ENCODE measurements around the gene DMRTC1B.
"Not testable (repeated sequence)": the region's sequence is repeated elsewhere in the genome, so short reads cannot be mapped to it uniquely, and the experiment has no call there.

Gene DMRTC1B

GRCh38 chrX:72776653-72777466 is at the start of gene DMRTC1B:
Gene DMRTC1B (plus strand): TSS chrX:72776890. CDS start chrX:72845136, 68,246 bp downstream.
- DNase-seq (ENCODE audit: low read depth in 1 of 2, low spot score in 1 of 2) = not testable (repeated sequence)

GRCh38 chrX:72727846-72728245 is 48.8 kb upstream of the DMRTC1B start:
- DNase-seq (ENCODE audit: low read depth in 1 of 2, low spot score in 1 of 2) = no peak

GRCh38 chrX:72733636-72734035 is 43.1 kb upstream of the DMRTC1B start:
- not testable (repeated sequence) for DNase-seq (ENCODE audit: low read depth in 1 of 2, low spot score in 1 of 2)

- DNase-seq (ENCODE audit: low read depth in 1 of 2, low spot score in 1 of 2) = no peak
These were observed 41.1 kb upstream of the DMRTC1B start for GRCh38 chrX:72735561-72735960.

GRCh38 chrX:72745546-72745945 is 31.1 kb upstream of the DMRTC1B start:
- not testable (repeated sequence) for DNase-seq (ENCODE audit: low read depth in 1 of 2, low spot score in 1 of 2)

- DNase-seq (ENCODE audit: low read depth in 1 of 2, low spot score in 1 of 2) = not testable (repeated sequence)
These were observed 28.1 kb upstream of the DMRTC1B start for GRCh38 chrX:72748545-72748944.

GRCh38 chrX:72760454-72760853 is 16.2 kb upstream of the DMRTC1B start:
- not testable (repeated sequence) for DNase-seq (ENCODE audit: low read depth in 1 of 2, low spot score in 1 of 2)

- not testable (repeated sequence) for DNase-seq (ENCODE audit: low read depth in 1 of 2, low spot score in 1 of 2)
These were observed 739 bp downstream of the DMRTC1B start for GRCh38 chrX:72777467-72777790.

- not testable (repeated sequence) for DNase-seq (ENCODE audit: low read depth in 1 of 2, low spot score in 1 of 2)
These were observed 1.5 kb downstream of the DMRTC1B start for GRCh38 chrX:72778146-72778545.

GRCh38 chrX:72782560-72782959 is 5.9 kb downstream of the DMRTC1B start, which contains the start of gene FAM236B:
Gene FAM236B (minus strand): TSS chrX:72782660. CDS start chrX:72782560, 100 bp downstream.
- DNase-seq (ENCODE audit: low read depth in 1 of 2, low spot score in 1 of 2) = not testable (repeated sequence)

GRCh38 chrX:72783365-72783936 is 6.8 kb downstream of the DMRTC1B start:
- not testable (repeated sequence) for DNase-seq (ENCODE audit: low read depth in 1 of 2, low spot score in 1 of 2)

GRCh38 chrX:72783964-72784363 is 7.3 kb downstream of the DMRTC1B start:
- not testable (repeated sequence) for DNase-seq (ENCODE audit: low read depth in 1 of 2, low spot score in 1 of 2)

- DNase-seq (ENCODE audit: low read depth in 1 of 2, low spot score in 1 of 2) = not testable (repeated sequence)
These were observed 11.5 kb downstream of the DMRTC1B start for GRCh38 chrX:72788142-72788541.

GRCh38 chrX:72790390-72790789 is 13.7 kb downstream of the DMRTC1B start:
- not testable (repeated sequence) for DNase-seq (ENCODE audit: low read depth in 1 of 2, low spot score in 1 of 2)

GRCh38 chrX:72808110-72808509 is 31.4 kb downstream of the DMRTC1B start, which contains the start of gene FAM236D:
Gene FAM236D (minus strand): TSS chrX:72808210. CDS start chrX:72808110, 100 bp downstream.
- DNase-seq (ENCODE audit: low read depth in 1 of 2, low spot score in 1 of 2) = not testable (repeated sequence)

GRCh38 chrX:72830701-72831100 is 54.0 kb downstream of the DMRTC1B start:
- DNase-seq (ENCODE audit: low read depth in 1 of 2, low spot score in 1 of 2) = not testable (repeated sequence)

- DNase-seq (ENCODE audit: low read depth in 1 of 2, low spot score in 1 of 2) = not testable (repeated sequence)
These were observed 60.8 kb downstream of the DMRTC1B start for GRCh38 chrX:72837532-72837931.

GRCh38 chrX:72882898-72883297 is 106.2 kb downstream of the DMRTC1B start:
- DNase-seq (ENCODE audit: low read depth in 1 of 2, low spot score in 1 of 2) = not testable (repeated sequence)

- not testable (repeated sequence) for DNase-seq (ENCODE audit: low read depth in 1 of 2, low spot score in 1 of 2)
These were observed 113.0 kb downstream of the DMRTC1B start for GRCh38 chrX:72889740-72890139.

Data from activated CD4-positive, alpha-beta T cell treated with anti-CD3 and anti-CD28 coated beads, Interleukin-2, amount 50 U/mL, for 24 hours (primary cell).